ENCODE measurements around the gene PLEKHB2. TPM values are rescaled to one million over a fixed set of nuclear protein-coding genes. Genes with fewer than 3 reads are reported as not detected.

PLEKHB2 gene
- total RNA-seq, 1 donor from 2014 or later = 33.6 TPM

- intact Hi-C loops (cut with micrococcal nuclease) = no loop called here
- no peak overlapping the region for H3K27ac Mint-ChIP-seq
- ChIA-PET CTCF (no interaction called here), POLR2A (no interaction called here)
- DNase-seq (no peak), ATAC-seq (ENCODE audit: low read depth) (no peak)
- no peaks in the 10 kb centered on the region for H3K9me3 Mint-ChIP-seq
- H3K4me3 Mint-ChIP-seq = no peak overlapping the region
- no peaks in the 10 kb centered on the region for H3K4me1 Mint-ChIP-seq
- TF ChIP-seq CTCF (IDR thresholded peaks at IDR 0.05) = no peak
- no peaks in the 10 kb centered on the region for H3K27me3 Mint-ChIP-seq
- H3K36me3 Mint-ChIP-seq (ENCODE audit: low read depth) = peaks cover 87% of the 10 kb centered on the region
These were observed 25.1 kb downstream of the PLEKHB2 start for GRCh38 chr2:131130298-131130596.

- H3K4me3 Mint-ChIP-seq = no peak overlapping the region
- CTCF ChIA-PET = no interaction called here
- peaks cover 78% of the 10 kb centered on the region for H3K36me3 Mint-ChIP-seq (ENCODE audit: low read depth)
- H3K27ac Mint-ChIP-seq = no peak overlapping the region
- DNase-seq = no peak
- ATAC-seq (ENCODE audit: low read depth) = no peak
- no peak for TF ChIP-seq CTCF (IDR thresholded peaks at IDR 0.05)
- intact Hi-C loops (cut with micrococcal nuclease) = no loop called here
- no peaks in the 10 kb centered on the region for H3K4me1 Mint-ChIP-seq
- POLR2A ChIA-PET = no interaction called here
- no peaks in the 10 kb centered on the region for H3K27me3 Mint-ChIP-seq
- no peaks in the 10 kb centered on the region for H3K9me3 Mint-ChIP-seq
These were observed 27.6 kb downstream of the PLEKHB2 start for GRCh38 chr2:131132729-131133128.

GRCh38 chr2:131140581-131140980 is 35.4 kb downstream of the PLEKHB2 start:
- no peak overlapping the region for H3K27ac Mint-ChIP-seq
- CTCF ChIA-PET = no interaction called here

GRCh38 chr2:131142849-131143248 is 37.7 kb downstream of the PLEKHB2 start:
- H3K4me1 Mint-ChIP-seq = peaks cover 8% of the 10 kb centered on the region
- H3K36me3 Mint-ChIP-seq (ENCODE audit: low read depth) = peaks cover 84% of the 10 kb centered on the region
- ChIA-PET POLR2A (no interaction called here), CTCF (no interaction called here)
- ATAC-seq (ENCODE audit: low read depth) (no peak), DNase-seq (no peak)
- H3K27me3 Mint-ChIP-seq = no peaks in the 10 kb centered on the region
- H3K9me3 Mint-ChIP-seq = no peaks in the 10 kb centered on the region
- intact Hi-C loops (cut with micrococcal nuclease) = no loop called here
- no peak overlapping the region for H3K4me3 Mint-ChIP-seq
- no peak for TF ChIP-seq CTCF (IDR thresholded peaks at IDR 0.05)
- no peak overlapping the region for H3K27ac Mint-ChIP-seq

More at GRCh38 chr2:131140581-131140980, 35.4 kb downstream of the PLEKHB2 start:
- no peaks in the 10 kb centered on the region for H3K9me3 Mint-ChIP-seq
- H3K36me3 Mint-ChIP-seq (ENCODE audit: low read depth) = peaks cover 80% of the 10 kb centered on the region
- no peak for TF ChIP-seq CTCF (IDR thresholded peaks at IDR 0.05)
- DNase-seq (no peak), ATAC-seq (ENCODE audit: low read depth) (no peak)
- no peak overlapping the region for H3K4me3 Mint-ChIP-seq
- POLR2A ChIA-PET = no interaction called here
- H3K4me1 Mint-ChIP-seq = peaks cover 7% of the 10 kb centered on the region
- intact Hi-C loops (cut with micrococcal nuclease) = no loop called here
- no peaks in the 10 kb centered on the region for H3K27me3 Mint-ChIP-seq

GRCh38 chr2:131143803-131144202 is 38.7 kb downstream of the PLEKHB2 start:
- Mint-ChIP-seq H3K4me3 (no peak overlapping the region), H3K27me3 (no peaks in the 10 kb centered on the region), H3K36me3 (ENCODE audit: low read depth) (peaks cover 85% of the 10 kb centered on the region), H3K27ac (no peak overlapping the region), H3K9me3 (no peaks in the 10 kb centered on the region), H3K4me1 (peaks cover 8% of the 10 kb centered on the region)
- ChIA-PET CTCF (interaction anchor here (0.8 kb wide), 1 partner anchor 10 kb away, joined by 3 read pairs; no protein-coding TSS in a partner anchor), POLR2A (no interaction called here)
- ATAC-seq (ENCODE audit: low read depth) = no peak
- intact Hi-C loops (cut with micrococcal nuclease) = no loop called here
- no peak for TF ChIP-seq CTCF (IDR thresholded peaks at IDR 0.05)
- DNase-seq = no peak
